Large intestine (tissue), 12 donors: ENCODE results near the gene PRKD1. TPM values are rescaled to one million over a fixed set of nuclear protein-coding genes. Genes with fewer than 3 reads are reported as not detected.
A peak's percentile ranks its signal among the peaks of the same experiment; 100 is the strongest.

Experiments
- DNase-seq, 2 donors: peaks; one replicate each; pipeline versions ENCODE4 v3.0.0 to v3.0.0-alpha.2; 2013
- H3K27ac ChIP-seq: one replicate; pipeline ENCODE4 v1.5.1; 2013; ENCODE audit warnings: low read length
- H3K27me3 ChIP-seq: 2 replicates; pipeline ENCODE4 v1.6.1; 2013; ENCODE audit warnings: low read length; ENCODE audit not compliant: control insufficient read depth, insufficient read depth
- H3K36me3 ChIP-seq: 2 replicates; pipeline ENCODE4 v1.6.1; 2013; ENCODE audit warnings: low read length; ENCODE audit not compliant: control insufficient read depth, insufficient read depth
- H3K4me1 ChIP-seq: one replicate; pipeline ENCODE4 v1.6.1; 2013; ENCODE audit warnings: low read length; ENCODE audit not compliant: control insufficient read depth, insufficient read depth
- H3K4me3 ChIP-seq: one replicate; pipeline ENCODE4 v1.5.1; 2013; ENCODE audit warnings: low read length
- H3K9me3 ChIP-seq: one replicate; pipeline ENCODE4 v1.6.1; 2013; ENCODE audit warnings: mild to moderate bottlenecking, low read depth, low read length, moderate library complexity; ENCODE audit not compliant: control insufficient read depth
- WGBS: methylation state at CpG from one replicate; pipeline ENCODE4 v1.1.5; 2013; ENCODE audit warnings: low lambda C conversion rate; ENCODE audit not compliant: insufficient coverage; 5-methylcytosine and 5-hydroxymethylcytosine counted together
- long read RNA-seq, 11 donors: transcript quantifications; one replicate each; lab custom pipeline, GENCODE V29; 2026
- polyA plus RNA-seq: library from polyadenylated mRNA; unstranded; fragments of 120-200 nt; gene quantifications from one replicate; pipeline ENCODE4 v1.2.1, GENCODE V29; 2013

Gene PRKD1
- polyA plus RNA-seq, result 18.6 TPM
- long read RNA-seq, donor 1, partial matches to known transcripts, result 6 of 6 reads
- long read RNA-seq, donor 1, other reads (novel, unspliced or antisense), result 0 of 6 reads
- long read RNA-seq, donor 2, partial matches to known transcripts, result 25 of 25 reads
- long read RNA-seq, donor 2, other reads (novel, unspliced or antisense), result 0 of 25 reads
- long read RNA-seq, donor 3, result 0 reads
- long read RNA-seq, donor 4, result 0 reads
- long read RNA-seq, donor 5, result 0 reads
- long read RNA-seq, donor 6, result 0 reads
- long read RNA-seq, donor 7, partial matches to known transcripts, result 5 of 5 reads
- long read RNA-seq, donor 7, other reads (novel, unspliced or antisense), result 0 of 5 reads
- long read RNA-seq, donor 8, partial matches to known transcripts, result 6 of 6 reads
- long read RNA-seq, donor 8, other reads (novel, unspliced or antisense), result 0 of 6 reads
- long read RNA-seq, donor 9, result 0 reads
- long read RNA-seq, donor 10, partial matches to known transcripts, result 9 of 9 reads
- long read RNA-seq, donor 10, other reads (novel, unspliced or antisense), result 0 of 9 reads
- long read RNA-seq, donor 11, result 0 reads

DNA sequence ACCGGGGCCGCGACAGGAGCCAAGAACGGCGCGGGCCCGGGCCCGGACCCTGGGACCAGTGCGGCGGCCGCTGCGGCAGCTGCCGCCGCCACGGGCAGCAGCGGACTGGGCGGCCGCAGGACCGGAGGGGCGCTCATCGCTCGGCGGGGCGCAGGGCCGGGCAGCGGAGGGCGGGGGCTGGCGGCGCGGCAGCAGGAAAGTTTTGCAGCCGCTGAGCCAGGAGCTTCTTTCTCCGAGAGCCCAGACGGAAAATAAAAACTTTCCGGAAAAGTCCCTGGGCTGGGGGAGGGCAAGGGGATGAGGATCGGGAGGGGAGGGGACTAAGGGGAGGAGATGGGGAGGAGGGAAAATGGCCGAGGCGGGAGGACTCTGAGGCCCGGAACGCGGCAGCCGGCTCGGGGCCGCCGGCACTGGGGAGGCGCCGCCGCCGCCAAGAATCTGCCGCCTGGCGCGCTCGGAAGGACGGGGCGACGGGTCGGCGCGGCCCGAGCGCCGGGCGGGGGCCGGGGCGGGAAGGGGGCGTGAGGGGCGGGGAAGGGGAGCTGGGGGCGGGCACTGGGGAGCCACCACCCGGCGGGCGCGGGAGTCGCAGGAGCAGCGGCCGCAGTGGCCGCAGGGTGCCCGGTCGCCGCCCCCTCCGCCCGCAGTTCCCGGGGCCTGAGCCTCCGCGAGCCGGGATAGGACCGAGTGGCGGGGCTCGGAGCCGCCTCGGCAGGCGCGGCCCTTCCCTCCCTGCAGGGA is at the start of gene PRKD1:
TSS of gene PRKD1 (minus strand) at position 472 of the 741 bp plus-strand sequence.
- Histone ChIP-seq H3K36me3 (no peaks in the 10 kb centered on the region), H3K4me1 (peaks cover 7% of the 10 kb centered on the region), H3K9me3 (no peaks in the 10 kb centered on the region), H3K4me3 (peak within 1 kb of the TSS; percentile 85), H3K27ac (peak within 1 kb of the TSS; percentile 29), H3K27me3 (no peaks in the 10 kb centered on the region)
- WGBS, result no CpG with 5 or more reads among the region's 91 CpGs
- DNase-seq, result peak; percentile 40 to 76

DNA sequence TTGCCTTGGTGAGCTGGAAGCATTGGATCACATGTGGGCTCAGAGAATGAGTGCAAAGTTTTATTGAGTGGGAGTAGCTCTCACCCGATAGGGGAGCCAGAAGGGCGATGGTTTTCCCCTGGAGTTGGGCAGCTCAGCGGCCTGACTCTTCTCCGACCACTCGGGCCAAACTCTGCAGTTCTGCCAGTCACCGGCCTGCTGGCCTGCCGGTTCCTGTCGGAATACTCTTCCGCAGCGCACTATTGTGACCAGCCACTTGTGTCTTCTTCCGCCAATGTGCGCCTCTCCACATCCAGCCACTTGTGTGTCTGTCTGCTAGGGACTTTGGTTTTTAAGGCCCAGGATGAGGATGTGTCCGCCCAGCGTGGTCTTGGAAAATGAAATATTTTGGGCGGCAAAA is 43.5 kb upstream of the PRKD1 start:
- H3K4me3 ChIP-seq, result no peak overlapping the region
- H3K27me3 ChIP-seq, result no peaks in the 10 kb centered on the region
- no peak for DNase-seq
- H3K36me3 ChIP-seq, result no peaks in the 10 kb centered on the region
- no peaks in the 10 kb centered on the region for H3K9me3 ChIP-seq
- H3K27ac ChIP-seq, result no peak overlapping the region
- no peaks in the 10 kb centered on the region for H3K4me1 ChIP-seq
- no CpG with 5 or more reads among the region's 15 CpGs for WGBS

DNA sequence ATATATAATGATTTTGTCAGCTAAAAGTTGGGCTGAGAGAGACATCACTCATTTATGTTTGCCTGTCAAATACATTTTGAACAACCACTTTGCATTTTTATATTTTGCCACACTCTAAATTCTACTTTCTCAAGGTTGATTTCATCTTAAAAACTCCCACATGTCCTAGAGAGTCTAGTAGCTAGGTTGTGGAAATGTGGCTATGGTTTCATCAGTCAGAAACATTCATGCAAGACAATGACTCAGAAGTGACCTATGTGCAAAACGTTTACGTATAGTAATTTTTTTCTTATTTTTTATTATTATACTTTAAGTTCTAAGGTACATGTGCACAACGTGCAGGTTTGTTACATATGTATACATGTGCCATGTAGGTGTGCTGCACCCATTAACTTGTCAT is 27.4 kb upstream of the PRKD1 start:
- no peaks in the 10 kb centered on the region for H3K9me3 ChIP-seq
- WGBS, result 80% methylated on average over 1 of the region's 3 CpGs
- no peak for DNase-seq
- no peak overlapping the region for H3K27ac ChIP-seq
- H3K4me1 ChIP-seq, result no peaks in the 10 kb centered on the region
- H3K36me3 ChIP-seq, result no peaks in the 10 kb centered on the region
- no peaks in the 10 kb centered on the region for H3K27me3 ChIP-seq
- H3K4me3 ChIP-seq, result no peak overlapping the region

DNA sequence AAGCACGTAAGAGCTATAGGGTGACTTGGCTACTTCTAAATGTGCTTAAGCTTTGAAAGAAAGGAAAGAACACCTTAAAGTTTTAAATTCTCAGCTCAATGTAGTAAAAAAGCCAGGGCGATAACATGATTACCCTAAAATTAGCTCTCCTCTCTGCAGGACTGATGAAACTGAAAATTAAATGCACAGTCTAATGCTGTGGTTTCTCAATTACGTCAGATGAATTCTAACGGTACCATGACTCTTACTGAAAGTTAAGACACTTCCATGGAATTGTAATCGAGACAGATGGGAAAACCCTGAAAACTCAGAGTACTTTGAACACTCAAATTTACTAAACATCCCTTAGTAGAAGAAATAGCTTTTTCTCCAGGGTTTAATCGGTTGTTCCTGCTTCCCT is 25.9 kb upstream of the PRKD1 start:
- Histone ChIP-seq H3K27ac (no peak overlapping the region), H3K36me3 (no peaks in the 10 kb centered on the region), H3K4me1 (no peaks in the 10 kb centered on the region), H3K4me3 (no peak overlapping the region), H3K27me3 (no peaks in the 10 kb centered on the region), H3K9me3 (no peaks in the 10 kb centered on the region)
- 100% methylated on average over 1 of the region's 6 CpGs for WGBS
- DNase-seq, result no peak

DNA sequence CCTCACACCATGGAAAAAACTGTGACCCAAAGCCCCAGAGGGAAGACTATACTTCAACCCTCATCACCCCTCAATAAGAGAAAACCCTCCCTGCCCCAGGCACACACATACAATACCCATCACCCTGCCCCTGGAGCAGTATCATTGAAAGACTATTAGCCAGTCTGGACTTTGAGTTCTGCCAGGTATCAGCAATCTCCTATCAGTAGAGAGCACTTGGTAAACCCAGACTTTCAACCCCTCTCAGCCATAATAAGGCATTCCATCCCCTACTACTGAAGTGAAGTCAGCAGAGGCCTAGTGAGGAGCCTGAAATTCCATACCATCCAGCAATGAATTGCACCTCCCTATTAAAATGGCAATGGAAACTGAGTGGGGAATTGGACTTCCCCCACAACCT is 16.4 kb upstream of the PRKD1 start:
- Histone ChIP-seq H3K9me3 (peaks cover 12% of the 10 kb centered on the region), H3K27ac (peak overlapping the region; percentile 76)
- DNase-seq, result peak; percentile 68 to 88

DNA sequence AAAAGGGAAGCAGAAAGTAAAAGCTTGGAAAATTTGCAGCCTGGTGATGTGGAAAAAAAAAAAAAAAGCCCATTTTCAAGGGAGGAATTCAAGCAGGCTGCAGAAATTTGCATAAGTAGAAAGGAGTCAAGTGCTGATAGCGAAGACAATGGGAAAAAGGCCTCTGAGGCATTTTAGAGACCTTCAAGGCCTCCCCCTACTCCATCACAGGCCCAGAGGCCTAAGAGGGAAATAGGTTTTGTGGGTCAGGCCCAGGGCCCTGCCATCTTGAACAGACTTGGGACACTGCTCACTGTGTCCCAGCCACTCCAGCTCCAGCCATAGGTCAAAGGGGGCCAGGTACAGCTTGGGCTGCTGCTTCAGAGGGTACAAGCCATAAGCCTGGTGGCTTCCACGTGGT is 13.8 kb upstream of the PRKD1 start:
- Histone ChIP-seq H3K36me3 (no peaks in the 10 kb centered on the region), H3K9me3 (peaks cover 9% of the 10 kb centered on the region), H3K4me1 (peaks cover 10% of the 10 kb centered on the region), H3K27ac (no peak overlapping the region), H3K27me3 (no peaks in the 10 kb centered on the region), H3K4me3 (no peak overlapping the region)
- no CpG with 5 or more reads among the region's 2 CpGs for WGBS
- no peak for DNase-seq

More for the DNA sequence above, 16.4 kb upstream of the PRKD1 start:
- no peaks in the 10 kb centered on the region for H3K27me3 ChIP-seq
- H3K36me3 ChIP-seq, result no peaks in the 10 kb centered on the region
- H3K4me1 ChIP-seq, result peaks cover 10% of the 10 kb centered on the region
- H3K4me3 ChIP-seq, result no peak overlapping the region

DNA sequence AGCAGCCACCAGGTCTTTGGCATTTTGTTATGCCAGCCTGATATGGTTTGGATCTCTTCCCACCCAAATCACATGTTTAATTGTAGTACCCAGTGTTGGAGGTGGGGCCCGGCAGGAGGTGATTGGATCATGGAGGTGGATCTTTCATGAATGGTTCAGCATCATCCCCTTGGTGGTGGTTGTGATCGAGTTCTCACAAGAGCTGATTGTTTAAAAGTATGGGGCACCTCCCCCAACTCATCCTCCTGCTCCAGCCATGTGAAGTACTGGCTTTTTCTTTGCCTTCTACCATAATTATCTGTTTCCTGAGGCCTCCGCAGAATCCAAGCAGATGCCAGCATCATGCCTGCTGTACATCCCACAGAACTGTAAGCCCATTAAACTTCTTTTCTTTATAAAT is 12.8 kb upstream of the PRKD1 start:
- no peaks in the 10 kb centered on the region for H3K27me3 ChIP-seq
- H3K4me3 ChIP-seq, result no peak overlapping the region
- WGBS, result no CpG with 5 or more reads among the region's 3 CpGs
- no peaks in the 10 kb centered on the region for H3K36me3 ChIP-seq
- no peak for DNase-seq
- no peak overlapping the region for H3K27ac ChIP-seq
- H3K4me1 ChIP-seq, result peaks cover 10% of the 10 kb centered on the region
- peaks cover 3% of the 10 kb centered on the region for H3K9me3 ChIP-seq

DNA sequence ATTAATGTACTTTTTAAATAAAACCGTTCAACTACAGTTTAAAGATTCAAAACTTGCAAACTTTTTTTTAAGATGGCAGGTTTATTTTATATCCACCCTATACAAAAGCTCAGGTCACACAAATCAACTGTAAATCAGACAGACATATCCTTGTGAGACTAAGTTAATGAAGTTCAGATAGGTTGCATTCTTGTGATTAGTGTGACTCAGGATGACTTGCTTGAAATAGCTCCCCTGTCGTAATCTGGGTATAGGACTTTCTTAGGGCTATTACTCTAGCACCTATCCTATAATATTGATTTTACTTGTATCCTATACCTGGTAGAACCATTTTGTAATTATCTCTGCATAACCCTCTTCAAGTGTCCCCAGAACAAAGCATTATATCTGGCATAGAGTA is 9.5 kb upstream of the PRKD1 start:
- Histone ChIP-seq H3K27ac (no peak overlapping the region), H3K36me3 (no peaks in the 10 kb centered on the region)
- 86% methylated on average over 1 of the region's 2 CpGs for WGBS

DNA sequence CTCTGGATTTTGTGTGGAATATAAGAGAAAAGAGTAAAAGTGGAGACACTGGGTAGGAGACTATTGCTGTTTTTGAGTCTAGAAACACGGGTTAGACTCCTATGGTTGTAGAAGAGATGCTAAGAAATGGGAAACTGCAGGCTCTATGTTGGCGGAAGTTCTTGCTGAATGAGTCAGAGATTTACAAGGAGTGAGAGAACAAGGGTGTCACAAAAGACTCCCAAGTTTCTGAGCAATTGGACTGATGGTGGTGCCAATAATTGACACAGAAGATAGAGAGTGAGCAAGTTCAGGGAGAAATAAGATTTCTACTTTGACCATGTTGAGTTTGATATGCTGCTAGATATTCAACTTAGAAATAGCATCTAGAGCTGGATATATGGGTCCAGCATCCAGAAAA is 2.6 kb upstream of the PRKD1 start:
- Histone ChIP-seq H3K9me3 (no peaks in the 10 kb centered on the region), H3K4me3 (no peak overlapping the region), H3K36me3 (no peaks in the 10 kb centered on the region), H3K27ac (no peak overlapping the region), H3K27me3 (no peaks in the 10 kb centered on the region), H3K4me1 (peaks cover 5% of the 10 kb centered on the region)
- DNase-seq, result no peak
- WGBS, result no CpG with 5 or more reads among the region's 2 CpGs

More for the DNA sequence above, 9.5 kb upstream of the PRKD1 start:
- Histone ChIP-seq H3K9me3 (no peaks in the 10 kb centered on the region), H3K4me1 (no peaks in the 10 kb centered on the region), H3K27me3 (no peaks in the 10 kb centered on the region), H3K4me3 (no peak overlapping the region)
- no peak for DNase-seq

DNA sequence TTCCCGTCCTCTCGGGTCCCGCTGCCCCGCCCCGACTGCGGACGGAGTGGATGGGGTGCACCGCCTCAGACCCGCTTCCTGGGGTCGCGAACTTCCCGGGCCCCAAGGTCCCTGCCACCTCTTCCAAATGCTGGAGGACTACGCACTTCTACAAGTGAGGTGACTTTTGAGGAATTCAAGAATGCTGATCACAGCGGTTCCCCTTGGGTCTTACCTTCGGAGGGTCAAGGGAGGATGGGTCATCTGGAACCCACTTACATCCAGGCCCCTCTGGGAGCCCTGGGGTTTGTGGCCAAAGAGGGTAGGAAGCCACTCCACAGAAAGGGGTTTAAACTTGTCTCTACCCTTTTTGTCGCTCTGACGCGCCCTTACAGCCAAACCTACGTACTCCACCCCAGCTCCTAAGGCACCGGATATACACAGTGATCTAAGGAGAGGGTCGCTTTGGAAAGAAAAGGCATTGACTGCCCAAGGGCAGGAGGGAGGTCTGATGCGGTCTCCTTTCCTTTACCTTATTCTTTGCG is 532 bp upstream of the PRKD1 start:
- Histone ChIP-seq H3K27ac (no peak overlapping the region), H3K36me3 (no peaks in the 10 kb centered on the region), H3K4me3 (peak overlapping the region; percentile 48), H3K27me3 (no peaks in the 10 kb centered on the region), H3K9me3 (no peaks in the 10 kb centered on the region), H3K4me1 (peaks cover 7% of the 10 kb centered on the region)
- DNase-seq, result no peak
- WGBS, result 80% methylated on average over 1 of the region's 23 CpGs
